Tongue (tissue), 2 donors: Measurements from ENCODE around the gene GKN2. TPM values are rescaled to one million over a fixed set of nuclear protein-coding genes. Genes with fewer than 3 reads are reported as not detected.
A peak's percentile ranks its signal among the peaks of the same experiment; 100 is the strongest.
"Not testable (repeated sequence)": the region's sequence is repeated elsewhere in the genome, so short reads cannot be mapped to it uniquely, and the experiment has no call there.

Source experiments
- DNase-seq: peaks from one replicate; pipeline ENCODE4 v3.0.0-alpha.2; 2015
- total RNA-seq: library from RNA; depleted of rRNA; stranded (reverse); fragments of >200 nt; gene quantifications from one replicate; pipeline ENCODE4 v1.2.3, GENCODE V29; 2014

GKN2 gene
- total RNA-seq, 1 donor from 2014 or later = not detected

DNA sequence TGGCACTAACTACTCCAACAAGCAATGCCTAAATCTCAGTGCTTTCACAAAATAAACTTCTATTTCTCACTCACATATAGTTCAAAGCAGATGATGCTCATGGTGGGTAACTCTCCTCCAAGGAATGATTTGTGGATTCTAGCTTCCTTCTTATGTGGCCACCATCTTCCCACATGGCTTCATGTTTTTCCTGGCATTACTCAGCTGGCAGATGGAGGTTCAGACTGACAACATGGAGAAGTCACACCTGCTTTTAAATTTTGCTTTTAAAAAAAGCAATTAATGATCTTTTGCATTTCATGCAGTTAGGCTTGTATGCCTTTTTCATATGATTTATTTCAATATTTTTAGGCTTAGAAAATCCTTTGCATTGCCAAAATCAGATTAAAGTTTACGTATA, 6.3 kb upstream of the GKN2 start:
- DNase-seq = no peak

DNA sequence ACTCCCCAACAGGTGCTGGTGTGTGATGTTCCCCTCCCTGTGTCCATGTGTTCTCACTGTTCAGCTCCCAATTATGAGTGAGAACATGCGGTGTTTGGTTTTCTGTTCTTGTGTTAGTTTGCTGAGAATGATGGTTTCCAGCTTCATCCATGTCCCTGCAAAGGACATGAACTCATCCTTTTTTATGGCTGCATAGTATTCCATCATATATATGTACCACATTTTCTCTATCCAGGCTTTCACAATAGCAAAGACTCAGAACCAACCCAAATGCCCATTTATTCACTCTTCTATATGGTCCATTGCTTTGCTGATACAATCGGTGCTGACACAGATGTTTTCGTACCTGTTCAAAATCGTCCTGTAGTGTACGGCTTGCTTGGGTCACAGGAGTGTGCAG, 2.7 kb upstream of the GKN2 start:
- not testable (repeated sequence) for DNase-seq

DNA sequence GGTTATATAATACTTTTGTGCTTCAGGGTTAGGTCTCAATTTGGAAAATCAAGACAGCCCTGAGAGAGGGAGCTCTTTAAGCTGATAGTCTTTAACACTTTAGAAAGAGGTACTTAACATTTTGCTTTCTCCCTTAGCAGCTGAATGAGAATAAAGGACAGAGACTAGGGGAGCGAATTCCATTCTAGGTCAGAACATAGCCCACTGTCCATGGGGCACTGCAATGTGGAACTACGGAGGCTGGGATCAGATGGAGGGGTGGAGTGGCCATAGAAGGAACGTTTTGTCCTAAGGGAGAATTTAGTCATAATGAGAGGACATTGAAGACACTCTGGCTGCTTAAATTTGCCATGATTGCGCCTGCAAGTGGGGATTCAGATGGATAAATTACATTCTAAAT, 794 bp downstream of the GKN2 start:
- DNase-seq = no peak

DNA sequence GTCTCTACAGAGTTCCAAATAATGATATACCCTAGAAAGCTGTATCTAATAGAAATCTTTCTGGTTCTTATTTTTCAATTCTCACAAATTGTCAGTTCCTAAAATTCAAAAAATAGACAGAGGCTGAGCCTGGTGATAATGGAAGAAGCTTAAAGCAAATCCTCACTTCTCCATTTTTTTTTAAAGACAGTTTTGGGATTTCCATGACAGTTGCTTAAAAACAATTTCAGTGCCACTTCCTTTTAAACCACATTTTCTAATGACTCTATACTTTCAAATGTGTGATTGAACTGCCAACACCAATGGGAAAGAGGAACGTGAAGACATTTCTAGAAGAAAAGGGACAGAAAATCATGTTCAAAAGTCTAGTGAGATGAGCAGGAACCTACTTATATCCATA, 4.0 kb downstream of the GKN2 start:
- no peak for DNase-seq

DNA sequence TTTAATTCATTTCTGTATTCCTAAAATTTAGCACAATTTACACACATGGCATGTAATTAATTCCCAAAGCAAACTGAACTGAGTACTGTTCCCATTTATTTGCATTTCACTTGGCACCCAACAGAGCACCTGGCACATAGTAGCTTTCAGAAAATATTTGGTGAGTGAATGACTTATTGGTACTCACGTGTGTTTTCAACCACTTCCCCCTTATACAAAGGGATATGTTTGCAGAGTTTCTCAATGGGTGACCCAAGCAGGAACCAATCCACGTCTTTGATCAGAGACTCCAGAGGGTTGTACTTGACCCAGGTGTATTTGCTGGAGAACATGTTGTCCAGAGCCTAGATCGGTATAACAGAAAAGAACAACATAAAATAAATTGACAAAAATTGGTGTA, 6.6 kb downstream of the GKN2 start:
- DNase-seq = no peak

- DNase-seq = peak; percentile 89
Observed at GRCh38 chr2:68943581-68944568, 8.8 kb downstream of the GKN2 start.

- no peak for DNase-seq
Observed at GRCh38 chr2:68942827-68943226, 9.9 kb downstream of the GKN2 start.

DNA sequence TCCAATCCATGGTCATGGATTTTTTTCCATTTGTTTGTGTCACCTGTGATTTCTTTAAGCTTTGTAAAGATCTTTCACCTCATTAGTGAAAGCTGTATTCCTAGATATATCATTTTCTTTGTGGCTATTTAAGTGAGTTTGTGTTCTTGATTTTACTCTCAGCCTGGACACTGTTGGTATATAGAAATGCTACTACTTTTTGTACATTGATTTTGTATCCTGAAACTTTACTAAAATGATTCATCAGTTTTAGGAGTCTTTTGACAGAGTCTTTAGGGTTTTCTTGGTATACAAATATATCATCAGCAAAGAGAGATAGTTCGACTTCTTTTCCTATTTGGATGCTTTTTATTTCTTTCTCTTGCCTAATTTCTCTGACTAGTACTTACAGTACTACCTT, 12.3 kb downstream of the GKN2 start:
- DNase-seq = no peak

DNA sequence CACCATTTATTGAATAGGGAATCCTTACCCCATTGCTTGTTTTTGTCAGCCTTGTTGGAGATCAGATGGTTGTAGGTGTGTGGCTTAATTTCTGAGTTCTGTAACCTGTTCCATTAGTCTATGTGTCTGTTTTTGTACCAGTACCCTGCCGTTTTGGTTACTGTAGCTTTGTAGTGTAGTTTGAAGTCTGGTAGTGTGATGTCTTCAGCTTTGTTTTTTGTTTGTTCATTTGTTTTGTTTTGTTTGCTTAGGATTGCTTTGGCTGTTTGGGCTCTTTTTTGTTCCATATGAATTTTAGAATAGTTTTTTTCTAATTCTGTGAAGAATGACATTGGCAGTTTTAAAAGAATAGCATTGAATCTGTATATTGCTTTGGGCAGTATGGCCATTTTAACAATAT, 12.7 kb downstream of the GKN2 start:
- DNase-seq = no peak

GRCh38 chr2:68938938-68939337, 13.8 kb downstream of the GKN2 start:
- DNase-seq = no peak

DNA sequence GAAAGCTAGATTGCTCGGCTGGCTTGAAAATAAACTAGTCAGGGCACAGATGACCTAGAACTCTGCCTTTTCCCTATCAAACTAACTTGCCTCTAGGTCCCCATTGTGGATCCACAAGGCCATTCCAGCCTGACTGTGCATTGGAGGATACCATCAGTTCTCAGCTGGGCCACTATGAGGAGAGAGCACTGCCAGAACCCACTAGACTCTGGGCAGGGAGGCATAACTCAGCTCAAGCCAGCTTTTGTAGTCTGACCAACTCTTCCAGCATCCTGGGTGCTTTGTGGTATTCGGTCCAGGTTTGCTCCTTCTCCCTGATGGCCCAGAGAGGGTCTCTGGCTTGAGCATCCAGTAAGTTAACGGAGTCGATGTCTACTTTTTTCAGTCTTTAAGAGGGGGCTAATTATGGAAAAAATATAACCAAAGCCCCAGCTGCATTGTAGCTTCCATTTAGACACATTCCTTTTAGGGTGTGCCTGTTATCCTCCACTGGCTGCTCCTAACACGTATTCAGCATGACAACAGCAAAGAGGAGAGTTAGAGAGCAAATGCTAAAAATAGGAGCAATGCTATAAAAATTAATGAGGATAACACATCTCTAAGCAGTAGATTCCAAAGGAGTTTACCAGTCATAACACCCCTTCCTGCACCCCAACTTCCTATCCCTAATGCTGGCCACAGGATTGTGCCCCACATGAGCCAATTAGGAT, 15.2 kb downstream of the GKN2 start:
- no peak for DNase-seq

DNA sequence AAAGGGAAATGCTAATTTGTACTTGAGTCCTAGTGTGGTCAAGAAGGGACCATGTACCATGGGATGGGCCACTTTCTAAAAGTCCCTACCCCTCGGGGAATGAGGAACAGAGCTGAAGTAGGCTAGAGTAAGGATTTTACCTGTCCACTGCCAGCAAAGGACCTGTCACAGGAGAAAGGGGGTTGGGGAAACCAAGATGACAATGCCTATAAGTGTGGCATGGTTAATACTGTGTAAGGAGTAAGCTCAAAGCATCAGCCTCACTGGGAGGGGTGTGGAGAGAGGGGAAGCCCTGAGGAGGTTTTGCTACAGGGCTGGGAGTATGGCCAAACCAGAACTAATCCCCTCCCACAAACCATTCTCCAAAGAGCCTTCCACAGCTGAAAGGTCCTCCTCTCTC, 15.8 kb downstream of the GKN2 start:
- no peak for DNase-seq

DNA sequence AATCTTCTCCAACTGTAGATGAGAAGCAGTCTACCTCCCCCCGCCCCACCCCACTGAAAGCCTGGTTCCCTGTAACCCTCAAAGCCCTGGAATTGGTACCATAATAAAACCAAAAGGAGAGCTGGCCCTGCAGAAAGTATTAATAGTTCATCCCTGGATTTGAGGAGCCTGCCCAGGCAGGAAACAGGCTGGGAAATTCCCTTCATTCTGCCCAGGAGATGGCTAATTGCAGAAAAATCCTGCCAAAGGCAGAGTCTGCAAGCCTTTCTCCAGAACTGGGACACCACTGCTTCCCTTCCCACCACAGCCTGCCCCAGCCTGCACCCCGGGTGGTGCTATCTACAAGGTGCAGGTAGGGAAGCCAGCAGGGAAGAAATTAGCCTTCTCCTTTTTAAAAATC, 16.3 kb downstream of the GKN2 start:
- DNase-seq = no peak

GRCh38 chr2:68935471-68935870, 17.2 kb downstream of the GKN2 start:
- DNase-seq = no peak

DNA sequence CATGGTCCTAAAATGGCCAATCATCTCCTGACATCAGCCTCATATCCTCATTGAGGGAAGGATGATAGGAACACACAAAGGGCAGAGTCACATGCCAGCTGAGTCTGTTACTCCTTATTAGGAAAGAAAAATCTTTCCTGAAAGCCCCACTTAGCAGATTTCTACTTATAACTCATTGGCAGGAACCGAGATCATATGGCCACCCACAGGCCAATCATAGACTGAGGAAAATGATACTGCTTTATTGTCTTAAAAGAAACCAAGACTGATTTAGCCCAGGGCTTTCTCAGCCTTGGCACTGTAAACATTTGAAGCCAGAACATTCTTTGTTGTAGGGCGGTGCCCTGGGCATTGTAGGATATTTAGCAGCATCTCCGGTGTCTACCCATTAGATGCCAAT, 18.7 kb downstream of the GKN2 start:
- DNase-seq = no peak

DNA sequence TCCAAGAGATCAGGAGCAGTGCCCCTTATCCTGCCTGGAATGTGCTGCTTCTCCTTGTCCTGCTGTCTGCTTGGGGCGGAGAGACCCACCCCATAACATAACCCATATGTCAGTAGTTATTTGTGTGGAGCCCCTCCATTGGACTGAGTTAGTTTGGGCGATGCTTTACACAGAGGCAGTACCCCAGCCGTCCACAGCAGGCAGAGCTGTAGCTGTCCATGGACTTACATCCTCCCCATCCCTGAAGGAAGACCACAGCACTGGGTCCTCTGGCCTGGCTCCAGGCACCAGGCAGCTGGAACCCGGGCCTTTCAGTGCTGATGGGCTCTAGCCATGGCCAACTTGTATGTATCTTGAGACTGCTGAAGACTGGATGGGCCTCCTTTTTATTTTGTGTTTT, 20.3 kb downstream of the GKN2 start:
- DNase-seq = no peak

- no peak for DNase-seq
Observed at GRCh38 chr2:68931799-68932198, 20.9 kb downstream of the GKN2 start.

DNA sequence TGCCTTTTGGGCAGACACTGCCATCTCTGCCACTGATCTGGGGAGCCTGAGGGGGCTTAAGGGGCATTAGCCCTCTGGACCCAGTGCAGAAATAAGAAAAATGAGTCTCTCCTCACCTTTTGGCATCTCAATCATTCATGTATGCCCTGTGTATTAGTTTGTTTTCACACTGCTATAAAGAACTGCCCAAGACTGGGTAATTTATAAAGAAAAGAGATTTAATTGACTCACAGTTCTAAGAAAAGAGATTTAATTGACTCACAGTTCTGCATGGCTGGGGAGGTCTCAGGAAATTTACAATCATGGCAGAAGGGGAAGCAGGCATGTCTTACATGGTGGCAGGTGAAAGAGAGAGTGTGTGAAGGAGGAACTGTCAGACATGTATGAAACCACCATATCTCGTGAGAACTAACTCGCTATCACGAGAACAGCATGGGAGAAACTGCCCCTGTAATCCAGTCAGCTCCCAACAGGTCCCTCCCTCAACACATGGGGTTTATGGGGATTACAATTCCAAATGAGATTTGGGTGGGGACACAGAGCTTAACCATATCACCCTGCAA, 21.5 kb downstream of the GKN2 start:
- no peak for DNase-seq

DNA sequence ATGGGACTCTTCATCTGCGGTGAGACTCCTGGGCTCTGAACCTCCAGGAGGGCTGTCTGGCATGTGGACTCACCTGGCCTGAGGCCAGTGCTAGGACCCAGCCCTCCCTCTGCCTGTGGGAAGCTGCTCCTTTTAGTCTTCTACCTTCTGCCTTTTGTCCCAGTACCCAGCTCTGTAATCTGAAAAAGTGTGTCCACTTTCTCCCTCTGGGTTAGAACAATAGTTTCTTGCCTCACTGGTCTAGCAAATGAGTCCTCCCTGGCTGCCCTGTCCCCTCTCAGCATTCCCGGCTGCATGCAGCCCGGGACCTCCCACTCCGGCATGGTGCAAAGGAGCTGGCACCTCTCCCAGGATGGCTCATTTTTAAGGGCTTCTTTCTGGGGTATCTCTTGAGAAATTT, 25.9 kb downstream of the GKN2 start:
- no peak for DNase-seq

DNA sequence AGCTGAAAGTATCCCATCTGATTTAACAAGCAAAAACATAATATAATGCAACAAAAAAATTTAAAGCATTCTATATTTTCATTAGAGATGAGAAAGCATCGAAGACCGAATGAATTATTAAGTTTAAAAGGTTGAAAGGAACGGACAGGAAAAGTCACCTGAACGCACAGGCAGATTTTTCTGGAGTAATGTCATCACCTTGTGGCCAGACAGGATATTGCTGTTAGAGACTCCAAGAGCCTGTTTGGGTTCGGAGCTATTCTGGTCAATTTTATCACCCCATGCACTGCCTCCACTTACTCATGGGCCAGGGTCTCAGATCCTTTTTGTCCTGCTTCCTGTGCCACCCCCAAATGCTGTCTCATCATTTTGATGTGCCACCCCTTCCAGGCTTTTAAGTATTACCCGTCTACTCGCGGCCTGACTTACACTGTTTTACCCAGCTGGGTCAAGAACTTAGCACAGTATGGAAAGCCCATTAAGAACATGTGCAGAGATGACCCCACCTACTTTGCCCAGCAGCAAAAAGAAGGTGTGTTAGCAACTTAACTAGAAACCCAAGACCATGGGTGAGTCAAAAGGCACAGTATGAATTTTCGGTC, 27.3 kb downstream of the GKN2 start:
- peak; percentile 69 for DNase-seq

DNA sequence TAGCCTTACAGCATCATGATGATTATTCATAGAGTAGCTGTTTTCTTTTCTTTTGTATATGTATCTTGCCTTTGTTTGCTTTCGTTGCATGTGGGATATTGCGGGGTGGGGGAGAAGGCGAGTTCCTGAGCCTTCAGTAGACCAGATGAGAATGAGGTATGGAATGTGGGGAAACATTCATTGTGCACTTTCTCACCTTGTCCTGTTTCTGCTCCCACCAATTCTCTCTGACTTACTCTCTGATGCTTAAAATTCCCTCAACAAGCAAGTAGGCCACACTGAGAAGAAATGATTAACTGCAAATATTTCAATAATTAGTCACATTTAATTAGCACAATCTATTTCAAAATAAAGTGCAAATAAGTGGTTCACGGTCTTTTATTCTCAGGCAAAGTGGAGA, 31.0 kb downstream of the GKN2 start:
- no peak for DNase-seq

- DNase-seq = no peak
Observed at GRCh38 chr2:68920481-68921170, 32.1 kb downstream of the GKN2 start.
